Natural killer cell (primary cell): ENCODE results near the gene MAPK8IP3. TPM values are rescaled to one million over a fixed set of nuclear protein-coding genes. Genes with fewer than 3 reads are reported as not detected.
A peak's percentile ranks its signal among the peaks of the same experiment; 100 is the strongest.

Experiments
- ATAC-seq, 3 donors: fragments of 150-1000 bp in 2 of 3; fragments of 200-7000 bp in 1 of 3; cut with Tn5 transposase; 1 replicate in 1 of 3; 2 replicates in 2 of 3; pipeline ENCODE4 v1.10.0; 2021; ENCODE audit warnings: mild to moderate bottlenecking in 2 of 3, moderate library complexity in 2 of 3
- DNase-seq, 2 donors: peaks; one replicate each; pipeline versions ENCODE4 v3.0.0 to v3.0.0-alpha.2; 2013 to 2021; ENCODE audit warnings: mixed read lengths in 1 of 2
- H3K27ac ChIP-seq: one replicate; pipeline ENCODE4 v1.5.1; 2013; ENCODE audit warnings: mild to moderate bottlenecking, low read length
- H3K27me3 ChIP-seq: one replicate; pipeline ENCODE4 v1.6.1; 2013; ENCODE audit warnings: low read length; ENCODE audit not compliant: control insufficient read depth, insufficient read depth
- H3K36me3 ChIP-seq: one replicate; pipeline ENCODE4 v1.6.1; 2013; ENCODE audit warnings: low read length; ENCODE audit not compliant: control insufficient read depth, insufficient read depth
- H3K4me1 ChIP-seq: one replicate; pipeline ENCODE4 v1.6.1; 2013; ENCODE audit warnings: low read length; ENCODE audit not compliant: control insufficient read depth, insufficient read depth
- H3K4me3 ChIP-seq: one replicate; pipeline ENCODE4 v1.5.1; 2013; ENCODE audit warnings: low read length
- H3K9me3 ChIP-seq: one replicate; pipeline ENCODE4 v1.6.1; 2013; ENCODE audit warnings: low read length; ENCODE audit not compliant: control insufficient read depth, insufficient read depth
- H3K27ac Mint-ChIP-seq, 2 donors: one replicate each; pipeline ENCODE4 v1.8.0; 2022; ENCODE audit warnings: mild to moderate bottlenecking in 2 of 2, mixed read lengths in 2 of 2, moderate library complexity in 1 of 2
- H3K27me3 Mint-ChIP-seq, 2 donors: one replicate each; pipeline ENCODE4 v1.8.0; 2022; ENCODE audit warnings: low read depth in 2 of 2, mixed read lengths in 2 of 2
- H3K36me3 Mint-ChIP-seq: one replicate; pipeline ENCODE4 v1.8.0; 2022; ENCODE audit warnings: mixed read lengths
- H3K4me1 Mint-ChIP-seq, 2 donors: one replicate each; pipeline ENCODE4 v1.8.0; 2022; ENCODE audit warnings: mixed read lengths in 2 of 2
- H3K4me3 Mint-ChIP-seq: one replicate; pipeline ENCODE4 v1.8.0; 2022; ENCODE audit warnings: mild to moderate bottlenecking, moderate library complexity, mixed read lengths
- H3K9me3 Mint-ChIP-seq, 2 donors: one replicate each; pipeline ENCODE4 v1.8.0; 2022; ENCODE audit warnings: mixed read lengths in 2 of 2
- CTCF ChIP-seq: fragments of 200-600 bp; IDR thresholded peaks from one replicate; pipeline ENCODE4 v1.8.0; 2022; ENCODE audit warnings: antibody characterized with exemption
- WGBS: methylation state at CpG from one replicate; pipeline ENCODE4 v1.1.7; 2013; ENCODE audit warnings: missing lambda C conversion rate; ENCODE audit not compliant: insufficient coverage; 5-methylcytosine and 5-hydroxymethylcytosine counted together
- intact Hi-C: fragments of 100-400 bp; cut with micrococcal nuclease; formaldehyde crosslinking; loops from one replicate; pipeline ENCODE4 v1.14.2; 2022
- total RNA-seq, 4 donors: library from RNA; stranded (reverse); fragments of 120-200 nt in 1 of 4; gene quantifications; one replicate each; pipeline versions ENCODE4 v1.2.3 to v1.2.4, GENCODE V29; 2013 to 2022

Gene MAPK8IP3
- total RNA-seq, 3 donors from 2014 or later (not counting 1 experiment from before 2014, with no cell fraction given): 272 to 291 (median 285) TPM

DNA sequence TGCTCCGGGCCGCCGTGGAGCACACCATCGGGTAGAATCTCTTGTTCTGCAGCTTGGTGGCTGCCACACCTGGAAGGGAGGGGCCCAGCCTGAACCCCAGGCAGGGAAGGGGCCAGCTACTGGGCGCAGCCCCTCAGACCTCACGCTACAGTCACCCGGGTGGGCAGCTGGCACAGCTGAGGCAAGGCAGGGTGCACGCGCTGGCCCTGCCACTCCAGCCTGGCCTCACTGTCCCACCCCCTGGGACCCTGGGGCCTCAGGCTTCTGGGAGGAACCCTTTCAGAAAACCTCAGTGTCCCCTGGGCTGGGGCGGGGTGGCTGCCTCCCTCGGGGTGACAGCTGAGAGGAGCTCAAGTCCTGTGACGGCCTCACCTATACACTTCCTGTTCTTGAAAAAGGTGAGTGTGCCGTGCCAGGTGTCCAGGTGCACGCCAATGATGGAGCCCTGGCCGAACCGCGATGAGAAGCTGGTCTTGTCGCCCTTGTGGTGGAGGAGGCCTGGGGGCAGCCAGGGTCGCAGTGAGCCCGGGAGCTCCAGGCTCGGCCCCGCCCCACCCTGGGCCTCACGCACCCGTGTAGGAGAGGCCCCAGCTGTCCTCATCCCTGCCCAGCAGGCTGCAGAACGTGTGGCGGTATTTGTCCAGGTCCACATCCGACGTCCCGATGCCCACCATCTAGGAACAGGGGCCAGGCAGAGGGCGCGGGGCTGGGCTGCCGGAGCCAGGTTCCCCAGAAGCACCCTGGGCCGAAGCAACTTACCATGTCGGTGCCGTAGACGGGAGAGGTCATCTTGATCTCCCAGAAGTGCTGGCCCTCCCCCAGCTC lies 71.6 kb downstream of the MAPK8IP3 start:
- Mint-ChIP-seq H3K4me3 (peak overlapping the region; percentile 31), H3K27ac (no peak overlapping the region), H3K27me3 (no peaks in the 10 kb centered on the region), H3K36me3 (no peaks in the 10 kb centered on the region), H3K9me3 (no peaks in the 10 kb centered on the region), H3K4me1 (peaks cover 14 to 15% of the 10 kb centered on the region in 2 donors)
- H3K36me3 ChIP-seq: peaks cover 24% of the 10 kb centered on the region
- no peaks in the 10 kb centered on the region for H3K9me3 ChIP-seq
- ATAC-seq: no peak
- H3K27me3 ChIP-seq: no peaks in the 10 kb centered on the region
- intact Hi-C loops: loop anchor here (10.0 kb wide), 1 partner anchor 147 kb away; no protein-coding TSS in a partner anchor
- peaks cover 44% of the 10 kb centered on the region for H3K4me1 ChIP-seq
- H3K4me3 ChIP-seq: no peak overlapping the region
- WGBS: 91% methylated on average over 36 of the region's 36 CpGs
- DNase-seq: no peak
- H3K27ac ChIP-seq: no peak overlapping the region
- no peak for TF ChIP-seq CTCF

DNA sequence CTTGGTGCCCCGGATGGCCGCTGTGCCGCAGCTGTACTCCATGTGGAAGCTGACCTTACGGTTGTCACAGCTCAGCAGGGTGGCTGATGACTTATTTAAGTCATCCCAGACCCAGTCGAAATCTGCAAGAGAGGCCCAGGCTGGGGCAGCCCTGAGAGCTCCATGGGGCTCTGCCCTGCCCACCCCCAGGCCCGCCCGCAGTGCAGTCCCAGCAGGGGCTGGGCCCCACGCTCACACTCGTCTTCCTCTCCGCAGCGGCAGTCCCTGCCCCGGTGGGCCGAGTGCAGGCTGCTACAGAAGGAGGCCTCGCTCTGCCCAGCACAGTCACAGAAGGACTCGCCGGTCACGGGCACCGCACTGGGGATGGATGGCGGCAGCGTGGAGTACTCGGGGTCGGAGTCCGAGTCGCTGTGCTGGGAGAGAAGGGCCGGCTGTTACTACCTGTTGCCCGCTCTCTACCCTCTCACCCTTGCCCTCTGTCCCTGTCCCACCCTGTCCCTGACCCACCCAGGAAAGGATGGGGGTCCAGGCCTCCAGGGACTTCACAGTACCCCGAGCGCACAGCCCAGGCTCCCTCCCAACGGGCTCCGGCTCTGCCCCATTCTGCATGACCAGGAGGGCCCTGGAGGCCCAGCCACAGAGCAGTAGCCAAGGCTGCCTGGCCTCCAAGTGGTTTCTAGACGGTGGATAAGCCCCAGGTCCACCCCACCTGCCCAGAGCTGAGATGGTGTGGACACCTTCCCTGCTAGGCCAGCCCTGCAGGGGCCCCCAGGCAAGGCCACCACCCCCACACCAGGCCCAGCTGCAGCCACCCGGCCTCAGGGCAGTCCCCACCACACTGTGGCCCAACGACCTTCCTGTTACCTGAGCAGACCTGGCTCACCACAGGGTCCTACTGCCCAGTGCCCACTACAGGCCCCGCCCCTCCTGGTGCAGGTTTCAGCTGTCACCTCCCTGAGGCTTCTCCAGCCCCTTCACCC lies 72.5 kb downstream of the MAPK8IP3 start:
- no peaks in the 10 kb centered on the region for H3K9me3 Mint-ChIP-seq
- 90% methylated on average over 34 of the region's 34 CpGs for WGBS
- Histone ChIP-seq H3K27me3 (no peaks in the 10 kb centered on the region), H3K36me3 (peaks cover 24% of the 10 kb centered on the region), H3K4me3 (no peak overlapping the region), H3K27ac (no peak overlapping the region), H3K4me1 (peaks cover 49% of the 10 kb centered on the region), H3K9me3 (no peaks in the 10 kb centered on the region)
- no peaks in the 10 kb centered on the region for H3K36me3 Mint-ChIP-seq
- DNase-seq (no peak), ATAC-seq (no peak)
- peak overlapping the region; percentile 31 for H3K4me3 Mint-ChIP-seq
- no peak overlapping the region for H3K27ac Mint-ChIP-seq
- H3K27me3 Mint-ChIP-seq: no peaks in the 10 kb centered on the region
- peaks cover 14 to 19% of the 10 kb centered on the region in 2 donors for H3K4me1 Mint-ChIP-seq
- no peak for TF ChIP-seq CTCF
- intact Hi-C loops: loop anchor here (10.0 kb wide), 1 partner anchor 146 kb away; no protein-coding TSS in a partner anchor

DNA sequence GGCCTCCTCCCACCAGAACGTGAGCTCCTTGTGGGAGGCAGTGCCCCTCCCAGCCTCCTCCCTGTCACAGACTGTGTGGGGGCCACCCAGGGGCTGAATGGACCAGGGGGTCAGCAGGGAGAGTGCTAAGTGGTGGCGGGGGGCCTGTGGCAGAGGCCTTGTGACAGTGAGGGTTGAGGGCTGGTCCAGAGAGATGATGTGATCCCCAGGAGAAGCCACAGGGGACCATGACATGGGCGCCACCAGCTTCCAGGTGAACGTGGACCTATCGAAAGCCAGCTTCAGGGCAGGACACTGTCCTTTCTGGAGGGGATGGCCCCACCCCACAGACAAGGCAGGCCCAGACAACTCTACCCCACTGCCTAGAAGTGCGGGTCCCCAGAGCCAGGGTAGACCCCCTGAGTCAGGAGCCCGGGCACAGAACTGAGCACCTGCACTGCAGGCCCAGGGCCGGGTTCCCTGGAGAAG lies 73.3 kb downstream of the MAPK8IP3 start:
- Mint-ChIP-seq H3K4me1 (peaks cover 10 to 15% of the 10 kb centered on the region in 2 donors), H3K9me3 (no peaks in the 10 kb centered on the region), H3K4me3 (no peak overlapping the region), H3K27me3 (no peaks in the 10 kb centered on the region), H3K36me3 (no peaks in the 10 kb centered on the region), H3K27ac (no peak overlapping the region)
- Histone ChIP-seq H3K9me3 (no peaks in the 10 kb centered on the region), H3K27ac (no peak overlapping the region), H3K4me3 (no peak overlapping the region), H3K36me3 (peaks cover 24% of the 10 kb centered on the region), H3K27me3 (no peaks in the 10 kb centered on the region), H3K4me1 (peaks cover 50% of the 10 kb centered on the region)
- DNase-seq (no peak), ATAC-seq (no peak)
- WGBS: 94% methylated on average over 8 of the region's 8 CpGs
- TF ChIP-seq CTCF: no peak
- intact Hi-C loops: loop anchor here (10.0 kb wide), 1 partner anchor 146 kb away; no protein-coding TSS in a partner anchor
